Uterus (tissue), 4 donors: ENCODE results near the gene CCDC68. TPM values are rescaled to one million over a fixed set of nuclear protein-coding genes. Genes with fewer than 3 reads are reported as not detected.

ENCODE experiments used
- DNase-seq, 2 donors: peaks; one replicate each; pipeline ENCODE4 v3.0.0-alpha.2; 2019 to 2020
- H3K27ac ChIP-seq, 2 donors: fragments of 200-600 bp; sonication (generic); 1 replicate in 1 of 2; 2 replicates in 1 of 2; pipeline ENCODE4 v1.5.1; 2016 to 2018
- H3K27me3 ChIP-seq, 2 donors: fragments of 200-600 bp; sonication (generic); one replicate each; pipeline ENCODE4 v1.5.1; 2018 to 2019; ENCODE audit warnings: control low read depth in 1 of 2
- H3K36me3 ChIP-seq, 2 donors: fragments of 200-600 bp; sonication (generic); one replicate each; pipeline ENCODE4 v1.5.1; 2019; ENCODE audit warnings: control low read depth in 1 of 2
- H3K4me1 ChIP-seq, 2 donors: fragments of 200-600 bp; sonication (generic); one replicate each; pipeline ENCODE4 v1.5.1; 2018 to 2019; ENCODE audit warnings: control low read depth in 1 of 2
- H3K4me3 ChIP-seq, 2 donors: fragments of 200-600 bp; sonication (generic); 1 replicate in 1 of 2; 2 replicates in 1 of 2; pipeline ENCODE4 v1.5.1; 2018 to 2019; ENCODE audit warnings: mild to moderate bottlenecking in 1 of 2
- H3K9me3 ChIP-seq, 2 donors: fragments of 200-600 bp; sonication (generic); one replicate each; pipeline ENCODE4 v1.5.1; 2019; ENCODE audit warnings: control low read depth in 1 of 2
- POLR2A ChIP-seq, 2 donors: fragments of 450-650 bp; IDR thresholded peaks; one replicate each; pipeline ENCODE4 v1.6.1; 2016; ENCODE audit warnings: antibody characterized with exemption in 2 of 2, mild to moderate bottlenecking in 1 of 2, moderate library complexity in 1 of 2
- intact Hi-C: fragments of 100-400 bp; cut with DNase I; formaldehyde crosslinking; loops from one replicate; pipeline ENCODE4 v1.15.1; 2023; ENCODE audit warnings: low total_unique reads
- total RNA-seq, 4 donors: library from RNA; depleted of rRNA in 3 of 4; stranded (reverse); fragments of >200 nt in 3 of 4; gene quantifications; one replicate each; pipeline versions ENCODE4 v1.1.0 to v1.2.4, GENCODE V29; 2014 to 2023
- TF ChIP-seq, protein P1 (sequence below), 4 experiments: fragments of 200-600 bp in 2 of 4; fragments of 450-650 bp in 2 of 4; sonication (generic) in 2 of 4; IDR thresholded peaks; one replicate each; pipeline ENCODE4 v1.5.1; 2016 to 2019; ENCODE audit warnings: antibody characterized with exemption in 4 of 4, mild to moderate bottlenecking in 2 of 4, moderate library complexity in 1 of 4
- donor health status: DM: yes; HTN: yes; CAD: no.

Gene CCDC68
- total RNA-seq, 4 donors from 2014 or later = 6.9 to 26.3 (median 17.1) TPM

DNA sequence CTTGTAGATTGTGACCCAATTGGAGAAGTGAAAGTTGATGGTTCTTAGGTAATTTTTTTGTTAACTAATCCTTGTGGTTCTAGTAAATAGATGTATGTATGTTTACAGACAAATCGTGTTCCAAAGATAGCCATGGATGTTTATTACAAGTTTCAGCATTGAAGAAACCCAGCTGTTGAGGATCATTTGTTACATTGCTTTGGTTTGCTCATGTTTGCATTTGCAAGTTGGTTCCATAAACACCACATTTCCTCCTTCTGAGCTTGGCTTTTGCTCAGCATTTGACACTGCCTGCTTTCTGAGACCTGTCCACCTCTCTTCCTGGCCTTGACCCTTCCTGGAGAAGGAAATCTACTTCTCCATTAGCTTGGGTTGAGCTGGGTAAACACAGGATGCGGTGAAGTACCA, 1.8 kb upstream of the CCDC68 start:
- Histone ChIP-seq H3K4me3 (no peak overlapping the region), H3K9me3 (no peaks in the 10 kb centered on the region), H3K27ac (no peak overlapping the region), H3K4me1 (no peaks in the 10 kb centered on the region), H3K27me3 (no peaks in the 10 kb centered on the region), H3K36me3 (no peaks in the 10 kb centered on the region)
- intact Hi-C loops = no loop called here
- DNase-seq = no peak
- TF ChIP-seq, protein P1, sequence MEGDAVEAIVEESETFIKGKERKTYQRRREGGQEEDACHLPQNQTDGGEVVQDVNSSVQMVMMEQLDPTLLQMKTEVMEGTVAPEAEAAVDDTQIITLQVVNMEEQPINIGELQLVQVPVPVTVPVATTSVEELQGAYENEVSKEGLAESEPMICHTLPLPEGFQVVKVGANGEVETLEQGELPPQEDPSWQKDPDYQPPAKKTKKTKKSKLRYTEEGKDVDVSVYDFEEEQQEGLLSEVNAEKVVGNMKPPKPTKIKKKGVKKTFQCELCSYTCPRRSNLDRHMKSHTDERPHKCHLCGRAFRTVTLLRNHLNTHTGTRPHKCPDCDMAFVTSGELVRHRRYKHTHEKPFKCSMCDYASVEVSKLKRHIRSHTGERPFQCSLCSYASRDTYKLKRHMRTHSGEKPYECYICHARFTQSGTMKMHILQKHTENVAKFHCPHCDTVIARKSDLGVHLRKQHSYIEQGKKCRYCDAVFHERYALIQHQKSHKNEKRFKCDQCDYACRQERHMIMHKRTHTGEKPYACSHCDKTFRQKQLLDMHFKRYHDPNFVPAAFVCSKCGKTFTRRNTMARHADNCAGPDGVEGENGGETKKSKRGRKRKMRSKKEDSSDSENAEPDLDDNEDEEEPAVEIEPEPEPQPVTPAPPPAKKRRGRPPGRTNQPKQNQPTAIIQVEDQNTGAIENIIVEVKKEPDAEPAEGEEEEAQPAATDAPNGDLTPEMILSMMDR (IDR thresholded peaks at IDR 0.05) = no peak

DNA sequence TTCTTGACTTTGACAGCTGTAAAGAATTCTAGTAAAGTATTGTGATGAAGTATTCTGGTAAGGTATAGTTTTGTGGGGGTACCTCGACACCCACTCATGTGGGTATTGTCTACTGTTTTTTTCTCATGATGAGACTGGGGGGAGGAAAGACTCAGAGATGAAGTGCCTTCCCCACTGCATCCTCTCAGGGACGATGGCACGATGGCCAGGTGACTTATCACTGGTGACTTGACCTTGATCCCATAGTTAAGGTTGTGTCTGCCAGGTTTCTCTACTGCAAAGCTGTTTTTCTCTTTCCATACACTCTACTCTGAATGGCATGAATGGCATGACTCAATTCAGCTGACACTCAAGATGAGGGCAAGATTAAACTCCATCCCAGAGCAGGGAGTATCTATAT, 936 bp upstream of the CCDC68 start:
- H3K36me3 ChIP-seq = no peaks in the 10 kb centered on the region
- TF ChIP-seq POLR2A (IDR thresholded peaks at IDR 0.05) = no peak
- TF ChIP-seq, protein P1 (IDR thresholded peaks at IDR 0.05) = no peak
- H3K9me3 ChIP-seq = no peaks in the 10 kb centered on the region
- DNase-seq = no peak
- H3K27ac ChIP-seq = no peak overlapping the region
- intact Hi-C loops = no loop called here
- no peaks in the 10 kb centered on the region for H3K4me1 ChIP-seq
- H3K27me3 ChIP-seq = no peaks in the 10 kb centered on the region
- no peak overlapping the region for H3K4me3 ChIP-seq

DNA sequence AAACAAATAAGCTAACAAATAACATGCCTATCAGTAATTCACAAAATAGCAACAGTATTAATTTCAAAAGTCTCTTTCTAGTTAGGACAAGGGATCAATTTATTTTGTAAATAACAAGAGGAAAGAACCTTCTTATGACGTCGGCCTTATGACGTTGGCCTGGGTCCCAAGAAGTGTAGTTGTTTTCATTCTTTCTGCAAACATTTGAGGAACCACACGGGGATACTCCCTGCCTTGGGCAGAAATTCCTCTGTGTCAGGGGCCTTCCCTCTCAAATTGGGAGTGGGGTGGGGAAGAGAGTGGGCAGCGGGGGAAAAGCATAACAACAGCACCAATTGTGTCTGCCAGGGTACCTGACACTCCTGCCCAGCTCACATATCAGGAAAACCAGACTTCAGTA, 1.3 kb downstream of the CCDC68 start:
- intact Hi-C loops = no loop called here
- no peaks in the 10 kb centered on the region for H3K36me3 ChIP-seq
- H3K27ac ChIP-seq = peak overlapping the region in 1 of 2 donors; percentile 31
- peak overlapping the region in 1 of 2 donors; percentile 46 for H3K4me3 ChIP-seq
- H3K27me3 ChIP-seq = no peaks in the 10 kb centered on the region
- DNase-seq = no peak
- H3K4me1 ChIP-seq = no peaks in the 10 kb centered on the region
- no peaks in the 10 kb centered on the region for H3K9me3 ChIP-seq
- TF ChIP-seq, protein P1 (IDR thresholded peaks at IDR 0.05) = no peak

DNA sequence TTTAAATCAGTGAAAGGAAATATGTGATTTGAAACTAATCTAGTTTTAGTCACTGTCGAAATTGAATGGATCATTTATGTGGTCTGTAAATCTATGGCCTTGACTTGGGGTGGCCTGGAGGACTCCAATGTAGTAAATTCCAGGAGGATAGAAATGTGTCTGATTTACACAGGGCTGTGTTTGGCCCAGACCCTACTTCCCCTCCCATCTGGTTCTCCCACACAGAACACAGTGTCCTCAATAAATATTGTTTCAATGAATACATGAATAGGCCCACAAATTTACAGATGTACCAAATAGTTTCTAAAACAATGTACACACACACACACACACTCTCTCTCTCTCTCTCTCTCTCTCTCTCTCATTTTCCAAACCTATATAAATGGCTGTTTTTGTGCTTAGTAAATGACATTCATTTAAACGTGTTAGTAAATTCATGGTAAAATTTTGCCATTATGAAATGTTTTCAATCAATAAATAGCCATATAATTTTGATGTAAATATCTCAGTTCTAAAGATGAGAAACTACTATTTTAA, 1.9 kb downstream of the CCDC68 start:
- peak overlapping the region in 1 of 2 donors; percentile 31 for H3K27ac ChIP-seq
- DNase-seq = no peak
- H3K4me3 ChIP-seq = no peak overlapping the region
- no peaks in the 10 kb centered on the region for H3K27me3 ChIP-seq
- H3K4me1 ChIP-seq = no peaks in the 10 kb centered on the region
- no peaks in the 10 kb centered on the region for H3K9me3 ChIP-seq
- no peak for TF ChIP-seq POLR2A (IDR thresholded peaks at IDR 0.05)
- TF ChIP-seq, protein P1 (IDR thresholded peaks at IDR 0.05) = no peak
- intact Hi-C loops = no loop called here
- H3K36me3 ChIP-seq = no peaks in the 10 kb centered on the region

DNA sequence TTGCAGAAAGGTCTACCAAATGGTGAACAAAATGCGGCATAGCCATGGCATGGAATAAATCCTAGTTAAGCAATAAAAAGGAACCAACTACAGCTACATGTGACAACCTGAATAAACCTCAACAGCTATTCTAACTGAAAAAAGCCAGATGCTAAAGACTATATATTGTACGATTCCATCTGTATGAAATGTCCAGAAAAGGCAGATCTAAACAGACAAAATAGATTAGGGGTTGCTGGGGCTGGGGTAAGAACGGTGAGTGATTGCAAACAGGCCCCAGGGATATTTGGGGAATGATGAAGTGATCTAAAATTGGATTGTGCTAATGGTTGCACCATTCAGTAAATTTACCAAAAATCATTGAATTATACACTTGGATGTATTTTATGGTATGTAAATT, 2.8 kb downstream of the CCDC68 start:
- H3K36me3 ChIP-seq = no peaks in the 10 kb centered on the region
- DNase-seq = no peak
- H3K4me1 ChIP-seq = no peaks in the 10 kb centered on the region
- H3K9me3 ChIP-seq = no peaks in the 10 kb centered on the region
- no peak for TF ChIP-seq POLR2A (IDR thresholded peaks at IDR 0.05)
- TF ChIP-seq, protein P1 (IDR thresholded peaks at IDR 0.05) = no peak
- no peak overlapping the region for H3K4me3 ChIP-seq
- intact Hi-C loops = no loop called here
- no peak overlapping the region for H3K27ac ChIP-seq
- no peaks in the 10 kb centered on the region for H3K27me3 ChIP-seq
